ENCODE results near the gene S100A14. TPM values are rescaled to one million over a fixed set of nuclear protein-coding genes. Genes with fewer than 3 reads are reported as not detected.
A peak's percentile ranks its signal among the peaks of the same experiment; 100 is the strongest.

The S100A14 gene
- polyA plus RNA-seq: 100 to 1,000 TPM; 356 to 952 (median 630) TPM
- long read RNA-seq, donor 1: 0 reads
- long read RNA-seq, donor 2, transcript S100A14-206 (3 exons, 1,025 nt): minor isoform, 7 of 90 reads
- long read RNA-seq, donor 2, transcript S100A14-201 (4 exons, 1,058 nt): major isoform, 83 of 90 reads
- long read RNA-seq, donor 2, partial matches to known transcripts: 0 of 90 reads
- long read RNA-seq, donor 2, other reads (novel, unspliced or antisense): 0 of 90 reads
- long read RNA-seq, donor 3, transcript S100A14-206 (3 exons, 1,025 nt): minor isoform, 22 of 127 reads
- long read RNA-seq, donor 3, transcript S100A14-201 (4 exons, 1,058 nt): major isoform, 97 of 127 reads
- long read RNA-seq, donor 3, partial matches to known transcripts: 8 of 127 reads
- long read RNA-seq, donor 3, other reads (novel, unspliced or antisense): 0 of 127 reads
- long read RNA-seq, donor 4, transcript S100A14-201 (4 exons, 1,058 nt): major isoform, 5 of 5 reads
- long read RNA-seq, donor 4, partial matches to known transcripts: 0 of 5 reads
- long read RNA-seq, donor 4, other reads (novel, unspliced or antisense): 0 of 5 reads
- long read RNA-seq, donor 5, transcript S100A14-201 (4 exons, 1,058 nt): major isoform, 29 of 46 reads
- long read RNA-seq, donor 5, transcript S100A14-206 (3 exons, 1,025 nt): minor isoform, 9 of 46 reads
- long read RNA-seq, donor 5, partial matches to known transcripts: 8 of 46 reads
- long read RNA-seq, donor 5, other reads (novel, unspliced or antisense): 0 of 46 reads
- long read RNA-seq, donor 6, transcript S100A14-201 (4 exons, 1,058 nt): major isoform, 129 of 166 reads
- long read RNA-seq, donor 6, transcript S100A14-206 (3 exons, 1,025 nt): minor isoform, 31 of 166 reads
- long read RNA-seq, donor 6, partial matches to known transcripts: 6 of 166 reads
- long read RNA-seq, donor 6, other reads (novel, unspliced or antisense): 0 of 166 reads
- long read RNA-seq, donor 7: 0 reads
- long read RNA-seq, donor 8, transcript S100A14-201 (4 exons, 1,058 nt): major isoform, 9 of 11 reads
- long read RNA-seq, donor 8, partial matches to known transcripts: 0 of 11 reads
- long read RNA-seq, donor 8, other reads (novel, unspliced or antisense): 0 of 11 reads
- long read RNA-seq, donor 9, transcript S100A14-201 (4 exons, 1,058 nt): major isoform, 37 of 50 reads
- long read RNA-seq, donor 9, transcript S100A14-206 (3 exons, 1,025 nt): minor isoform, 13 of 50 reads
- long read RNA-seq, donor 9, partial matches to known transcripts: 0 of 50 reads
- long read RNA-seq, donor 9, other reads (novel, unspliced or antisense): 0 of 50 reads
- long read RNA-seq, donor 10, transcript S100A14-201 (4 exons, 1,058 nt): major isoform, 92 of 123 reads
- long read RNA-seq, donor 10, transcript S100A14-206 (3 exons, 1,025 nt): minor isoform, 25 of 123 reads
- long read RNA-seq, donor 10, partial matches to known transcripts: 5 of 123 reads
- long read RNA-seq, donor 10, other reads (novel, unspliced or antisense): 0 of 123 reads

DNA sequence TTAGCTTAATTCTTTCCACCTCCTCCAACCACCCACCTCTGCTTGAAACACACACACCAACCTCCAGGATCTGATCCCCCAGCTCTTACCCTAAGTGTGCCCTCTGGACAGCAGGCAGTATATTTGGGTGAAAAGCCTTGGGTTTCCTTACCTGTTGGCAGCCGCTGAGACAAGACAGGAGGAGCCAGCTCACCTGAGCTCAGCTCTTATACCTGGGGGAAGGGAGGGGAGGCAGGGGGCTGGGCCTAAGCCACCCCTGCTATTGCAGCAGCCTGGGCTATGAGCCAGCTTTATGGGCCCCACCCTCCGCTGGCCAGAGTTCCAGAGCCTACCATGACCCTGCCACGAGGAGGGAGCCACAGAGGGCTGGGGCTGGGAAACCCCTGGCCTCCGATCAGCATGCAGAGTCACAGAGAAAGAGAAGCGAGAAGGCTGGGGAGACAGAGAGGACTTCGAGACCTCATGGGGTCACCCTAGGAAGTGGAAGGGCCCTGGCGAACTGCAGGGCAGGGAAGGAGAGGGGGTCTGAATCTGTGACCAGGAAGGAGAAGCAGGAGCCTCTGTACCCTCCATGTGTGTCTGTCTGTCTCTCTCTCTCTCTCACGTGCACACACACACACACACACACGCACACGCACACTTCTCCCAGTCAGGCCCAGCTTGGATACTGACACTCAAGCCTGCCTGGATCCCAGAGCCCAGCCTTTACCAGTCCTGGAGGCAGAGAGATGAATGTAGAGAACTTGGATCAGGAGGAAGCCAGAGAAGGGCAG, at the start of gene S100A14:
TSS of gene S100A14 (minus strand) at position 182 of the 773 bp plus-strand sequence. CDS start 467 bp downstream, outside the sequence.
- DNase-seq (peak; percentile 96), FAIRE-seq (no peak)
- WGBS, 3 donors: 28 to 44% (median 42%) methylated on average over 9 to 10 of the region's 10 CpGs
- Histone ChIP-seq H3K9me3 (ENCODE audit: control insufficient read depth in 2 of 2, insufficient read depth in 1 of 2, low read depth in 1 of 2, low read length in 1 of 2) (no peaks in the 10 kb centered on the region), H3K27me3 (ENCODE audit: control insufficient read depth in 3 of 3, insufficient read depth in 3 of 3, low read length in 3 of 3) (no peaks in the 10 kb centered on the region), H3K27ac (ENCODE audit: low read depth in 1 of 3, low read length in 2 of 3) (peak within 1 kb of the TSS; percentile 86 to 91 (median 90)), H3K36me3 (ENCODE audit: control insufficient read depth in 3 of 3, insufficient read depth in 2 of 3, low read depth in 1 of 3, low read length in 3 of 3) (peaks cover 0 to 21% (median 0%) of the 10 kb centered on the region in 3 donors), H3K4me3 (ENCODE audit: low read depth in 1 of 3, low read length in 3 of 3) (peak within 1 kb of the TSS; percentile 40 to 57 (median 47)), H3K4me1 (ENCODE audit: control insufficient read depth in 3 of 3, insufficient read depth in 2 of 3, low read depth in 1 of 3, low read length in 2 of 3) (peaks cover 4 to 49% (median 10%) of the 10 kb centered on the region in 3 donors)

- 82 to 86% (median 83%) methylated on average over 5 of the region's 5 CpGs for WGBS, 3 donors
- Histone ChIP-seq H3K27me3 (ENCODE audit: control insufficient read depth in 3 of 3, insufficient read depth in 3 of 3, low read length in 3 of 3) (no peaks in the 10 kb centered on the region), H3K4me1 (ENCODE audit: control insufficient read depth in 3 of 3, insufficient read depth in 2 of 3, low read depth in 1 of 3, low read length in 2 of 3) (peaks cover 0 to 6% (median 0%) of the 10 kb centered on the region in 3 donors), H3K9me3 (ENCODE audit: control insufficient read depth in 2 of 2, insufficient read depth in 1 of 2, low read depth in 1 of 2, low read length in 1 of 2) (no peaks in the 10 kb centered on the region), H3K4me3 (ENCODE audit: low read depth in 1 of 3, low read length in 3 of 3) (no peak overlapping the region), H3K27ac (ENCODE audit: low read depth in 1 of 3, low read length in 2 of 3) (no peak overlapping the region), H3K36me3 (ENCODE audit: control insufficient read depth in 3 of 3, insufficient read depth in 2 of 3, low read depth in 1 of 3, low read length in 3 of 3) (peaks cover 20 to 52% (median 23%) of the 10 kb centered on the region in 3 donors)
- no peak for DNase-seq
- FAIRE-seq: no peak
These were observed 47.1 kb upstream of the S100A14 start for GRCh38 chr1:153663211-153663610.

GRCh38 chr1:153662269-153662668, 46.1 kb upstream of the S100A14 start:
- FAIRE-seq (no peak), DNase-seq (no peak)
- Histone ChIP-seq H3K36me3 (ENCODE audit: control insufficient read depth in 3 of 3, insufficient read depth in 2 of 3, low read depth in 1 of 3, low read length in 3 of 3) (peaks cover 16 to 50% (median 19%) of the 10 kb centered on the region in 3 donors), H3K27ac (ENCODE audit: low read depth in 1 of 3, low read length in 2 of 3) (no peak overlapping the region), H3K4me3 (ENCODE audit: low read depth in 1 of 3, low read length in 3 of 3) (no peak overlapping the region), H3K9me3 (ENCODE audit: control insufficient read depth in 2 of 2, insufficient read depth in 1 of 2, low read depth in 1 of 2, low read length in 1 of 2) (no peaks in the 10 kb centered on the region), H3K4me1 (ENCODE audit: control insufficient read depth in 3 of 3, insufficient read depth in 2 of 3, low read depth in 1 of 3, low read length in 2 of 3) (peaks cover 0 to 6% (median 0%) of the 10 kb centered on the region in 3 donors), H3K27me3 (ENCODE audit: control insufficient read depth in 3 of 3, insufficient read depth in 3 of 3, low read length in 3 of 3) (no peaks in the 10 kb centered on the region)
- 52 to 65% (median 62%) methylated on average over 2 of the region's 2 CpGs for WGBS, 3 donors

DNA sequence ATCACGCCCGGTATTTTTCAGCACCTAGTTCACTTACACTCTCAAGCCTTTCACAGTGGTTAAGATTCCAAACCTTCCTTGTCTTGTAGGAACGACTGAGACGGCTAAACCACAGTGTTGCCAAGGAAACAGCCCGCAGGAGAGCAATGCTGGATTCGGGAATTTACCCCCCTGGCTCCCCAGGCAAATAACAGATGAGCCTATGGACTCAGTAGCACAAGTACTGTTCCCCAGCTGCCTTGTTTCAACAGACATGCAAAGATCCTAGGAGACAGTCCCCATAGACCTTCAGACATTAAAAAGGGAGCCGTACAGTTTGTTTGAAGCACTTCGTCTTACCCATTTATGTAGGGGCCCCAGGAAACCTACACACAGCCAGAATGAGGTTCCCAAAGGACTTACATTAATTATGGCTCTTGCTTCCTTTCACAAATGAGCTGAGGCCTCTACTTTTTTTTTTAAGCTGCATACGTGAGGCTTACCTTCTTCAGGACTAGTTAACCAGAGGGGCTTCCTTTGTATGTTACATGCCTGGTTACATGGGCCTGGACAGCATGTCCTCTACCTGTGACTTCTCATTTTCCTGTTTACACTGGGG, 45.1 kb upstream of the S100A14 start:
- H3K27me3 ChIP-seq (ENCODE audit: control insufficient read depth in 3 of 3, insufficient read depth in 3 of 3, low read length in 3 of 3): no peaks in the 10 kb centered on the region
- no peak for FAIRE-seq
- peaks cover 0 to 6% (median 0%) of the 10 kb centered on the region in 3 donors for H3K4me1 ChIP-seq (ENCODE audit: control insufficient read depth in 3 of 3, insufficient read depth in 2 of 3, low read depth in 1 of 3, low read length in 2 of 3)
- H3K4me3 ChIP-seq (ENCODE audit: low read depth in 1 of 3, low read length in 3 of 3): no peak overlapping the region
- H3K36me3 ChIP-seq (ENCODE audit: control insufficient read depth in 3 of 3, insufficient read depth in 2 of 3, low read depth in 1 of 3, low read length in 3 of 3): peaks cover 15 to 40% (median 16%) of the 10 kb centered on the region in 3 donors
- no peak overlapping the region for H3K27ac ChIP-seq (ENCODE audit: low read depth in 1 of 3, low read length in 2 of 3)
- WGBS, 3 donors: 62 to 80% (median 74%) methylated on average over 9 of the region's 9 CpGs
- DNase-seq: no peak
- H3K9me3 ChIP-seq (ENCODE audit: control insufficient read depth in 2 of 2, insufficient read depth in 1 of 2, low read depth in 1 of 2, low read length in 1 of 2): no peaks in the 10 kb centered on the region

DNA sequence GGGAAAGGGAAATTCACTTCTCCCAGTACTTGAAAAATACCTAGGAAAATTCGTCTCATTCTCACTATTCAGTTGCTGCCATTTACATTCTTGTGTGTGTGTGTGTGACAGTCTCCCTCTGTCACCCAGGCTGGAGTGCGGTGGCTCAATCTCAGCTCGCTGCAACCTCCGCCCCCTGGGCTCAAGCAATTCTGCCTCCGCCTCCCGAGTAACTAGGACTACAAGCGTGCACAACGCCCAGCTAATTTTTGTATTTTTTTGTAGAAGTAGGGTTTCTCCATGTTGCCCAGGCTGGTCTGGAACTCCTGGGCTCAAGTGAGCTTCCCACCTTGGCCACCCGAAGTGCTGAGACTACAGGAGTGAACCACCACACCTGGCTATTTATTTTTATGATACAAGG, 43.5 kb upstream of the S100A14 start:
- FAIRE-seq (no peak), DNase-seq (peak in 1 of 2 donors; percentile 36)
- no peaks in the 10 kb centered on the region for H3K9me3 ChIP-seq (ENCODE audit: control insufficient read depth in 2 of 2, insufficient read depth in 1 of 2, low read depth in 1 of 2, low read length in 1 of 2)
- H3K27me3 ChIP-seq (ENCODE audit: control insufficient read depth in 3 of 3, insufficient read depth in 3 of 3, low read length in 3 of 3): no peaks in the 10 kb centered on the region
- 55 to 62% (median 58%) methylated on average over 9 of the region's 9 CpGs for WGBS, 3 donors
- peak overlapping the region in 2 of 3 donors; percentile 71 to 85 for H3K4me3 ChIP-seq (ENCODE audit: low read depth in 1 of 3, low read length in 3 of 3)
- H3K27ac ChIP-seq (ENCODE audit: low read depth in 1 of 3, low read length in 2 of 3): peak overlapping the region in 1 of 3 donors; percentile 93
- peaks cover 0 to 6% (median 0%) of the 10 kb centered on the region in 3 donors for H3K4me1 ChIP-seq (ENCODE audit: control insufficient read depth in 3 of 3, insufficient read depth in 2 of 3, low read depth in 1 of 3, low read length in 2 of 3)
- peaks cover 10 to 32% (median 12%) of the 10 kb centered on the region in 3 donors for H3K36me3 ChIP-seq (ENCODE audit: control insufficient read depth in 3 of 3, insufficient read depth in 2 of 3, low read depth in 1 of 3, low read length in 3 of 3)

GRCh38 chr1:153659175-153659534, 43.0 kb upstream of the S100A14 start:
- Histone ChIP-seq H3K4me1 (ENCODE audit: control insufficient read depth in 3 of 3, insufficient read depth in 2 of 3, low read depth in 1 of 3, low read length in 2 of 3) (peaks cover 0 to 6% (median 0%) of the 10 kb centered on the region in 3 donors), H3K9me3 (ENCODE audit: control insufficient read depth in 2 of 2, insufficient read depth in 1 of 2, low read depth in 1 of 2, low read length in 1 of 2) (no peaks in the 10 kb centered on the region), H3K4me3 (ENCODE audit: low read depth in 1 of 3, low read length in 3 of 3) (peak overlapping the region; percentile 71 to 85 (median 74)), H3K27ac (ENCODE audit: low read depth in 1 of 3, low read length in 2 of 3) (peak overlapping the region; percentile 49 to 93 (median 90)), H3K36me3 (ENCODE audit: control insufficient read depth in 3 of 3, insufficient read depth in 2 of 3, low read depth in 1 of 3, low read length in 3 of 3) (peaks cover 8 to 27% (median 12%) of the 10 kb centered on the region in 3 donors), H3K27me3 (ENCODE audit: control insufficient read depth in 3 of 3, insufficient read depth in 3 of 3, low read length in 3 of 3) (no peaks in the 10 kb centered on the region)
- DNase-seq: no peak
- WGBS, 3 donors: 9 to 27% (median 15%) methylated on average over 8 of the region's 8 CpGs
- FAIRE-seq: no peak
